Measurements from ENCODE around the gene HOXD3.

Gene HOXD3

DNA sequence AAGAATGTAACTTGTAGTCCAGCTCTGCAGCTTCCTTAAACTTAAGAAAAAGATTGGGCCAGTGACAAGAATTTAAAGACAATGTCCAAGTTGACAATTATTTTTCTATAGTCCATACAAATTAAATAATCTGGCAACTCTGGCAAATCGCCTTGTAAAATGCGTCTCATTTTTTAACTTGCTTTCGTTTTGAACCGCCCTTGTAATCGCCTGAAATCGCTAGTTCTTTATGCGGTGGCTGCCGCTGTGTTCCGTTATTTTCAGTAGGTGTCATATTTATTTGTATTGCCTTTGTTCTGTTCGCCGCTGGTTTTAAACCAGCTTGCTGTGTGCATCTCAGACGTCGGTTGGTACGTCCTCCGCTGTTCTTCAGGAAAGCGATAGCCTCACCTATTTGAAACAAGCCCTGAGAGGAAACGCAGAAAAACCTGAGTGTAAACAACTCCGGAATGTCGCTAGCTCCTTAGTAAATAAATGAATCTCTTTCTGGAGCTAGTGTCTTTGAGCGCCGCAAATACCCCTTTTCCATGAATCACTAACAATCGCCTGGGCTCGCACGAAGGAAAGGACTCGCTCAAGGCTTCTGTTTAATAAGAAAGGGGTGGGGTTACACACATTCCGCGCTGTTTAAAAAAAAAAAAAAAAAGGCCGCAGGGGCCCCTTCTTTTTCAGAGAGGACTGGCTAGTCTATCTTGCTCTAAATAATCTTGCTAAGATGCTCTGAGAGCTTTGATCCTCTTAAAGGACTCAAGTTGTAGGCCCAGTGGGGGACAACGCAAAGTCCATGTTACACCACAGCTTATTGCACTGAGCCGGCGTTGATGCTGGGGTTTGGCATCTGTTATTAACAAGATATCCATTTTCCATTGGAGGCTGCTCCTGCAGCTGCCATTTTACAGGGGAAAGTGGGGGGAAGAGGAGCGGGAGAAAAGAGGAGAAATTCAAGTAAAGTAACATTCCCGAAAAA lies 24.6 kb upstream of the HOXD3 start:
- no peak for DNase-seq (ENCODE audit: low read depth)

DNA sequence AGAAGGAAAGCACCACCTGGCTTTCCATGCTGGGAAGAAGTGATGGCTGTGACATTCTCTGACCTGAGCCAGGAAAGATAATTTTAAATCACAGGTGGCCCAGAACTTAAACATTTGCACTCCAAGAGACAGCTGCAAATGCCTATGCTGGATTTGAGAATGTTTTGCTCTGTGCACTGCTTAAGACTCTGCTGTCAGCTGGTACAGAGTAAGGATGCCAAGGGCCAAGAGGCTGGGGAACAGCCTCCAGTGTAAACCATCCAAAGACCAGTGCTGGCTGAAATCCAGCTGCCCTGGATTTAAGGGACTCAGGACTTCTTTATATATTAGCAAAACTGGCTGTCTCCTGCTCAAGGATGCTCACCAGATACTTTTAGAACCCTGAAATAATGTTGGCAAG lies 23.7 kb upstream of the HOXD3 start:
- no peak for DNase-seq (ENCODE audit: low read depth)

- no peak for DNase-seq (ENCODE audit: low read depth)
Observed at GRCh38 chr2:176134035-176134434, 23.1 kb upstream of the HOXD3 start.

GRCh38 chr2:176135035-176135440 lies 22.1 kb upstream of the HOXD3 start:
- DNase-seq (ENCODE audit: low read depth): no peak

DNA sequence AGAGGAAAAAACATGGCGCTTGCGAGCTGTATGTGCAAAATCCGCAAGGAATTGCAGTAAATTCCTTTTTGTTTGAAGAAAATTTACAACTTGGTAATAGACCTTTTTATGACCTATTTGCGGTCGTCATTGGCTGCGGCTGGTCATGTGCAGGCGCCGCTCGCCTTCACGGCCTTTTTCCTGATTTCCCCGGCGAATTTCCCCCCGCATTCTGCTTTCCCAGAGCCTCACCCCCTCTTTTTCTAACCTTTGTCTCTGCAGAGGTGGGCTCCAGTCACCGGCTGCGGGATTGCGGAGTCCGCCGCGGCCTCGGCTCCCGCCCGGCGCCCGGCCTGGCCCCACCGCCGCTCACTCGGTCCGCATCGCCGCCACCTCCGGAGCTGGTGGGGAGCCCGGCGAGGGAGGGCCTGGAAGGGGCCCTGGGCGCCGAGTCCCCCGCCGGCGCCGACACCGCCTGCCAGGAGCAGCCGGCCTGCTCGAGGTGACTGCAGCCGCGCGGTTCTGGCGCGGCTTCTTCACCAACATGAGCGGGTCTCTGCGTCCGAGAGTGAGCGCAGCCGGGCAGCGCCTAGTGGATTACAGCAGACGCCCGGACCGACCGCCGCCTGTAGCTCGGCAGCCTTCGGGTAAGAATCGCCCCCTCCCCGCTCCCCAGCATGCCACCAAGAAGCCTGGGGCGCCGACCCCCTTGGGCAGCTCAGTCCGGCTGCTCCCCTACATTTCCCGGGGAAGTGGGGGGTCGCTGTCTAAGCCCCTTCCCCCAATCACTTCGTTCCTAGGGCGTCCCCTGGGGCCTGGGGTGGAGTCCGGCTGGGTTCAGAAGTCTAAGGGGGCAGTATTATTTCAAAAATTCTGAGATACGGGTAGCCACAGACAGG lies 20.5 kb upstream of the HOXD3 start:
- DNase-seq (ENCODE audit: low read depth): no peak

DNA sequence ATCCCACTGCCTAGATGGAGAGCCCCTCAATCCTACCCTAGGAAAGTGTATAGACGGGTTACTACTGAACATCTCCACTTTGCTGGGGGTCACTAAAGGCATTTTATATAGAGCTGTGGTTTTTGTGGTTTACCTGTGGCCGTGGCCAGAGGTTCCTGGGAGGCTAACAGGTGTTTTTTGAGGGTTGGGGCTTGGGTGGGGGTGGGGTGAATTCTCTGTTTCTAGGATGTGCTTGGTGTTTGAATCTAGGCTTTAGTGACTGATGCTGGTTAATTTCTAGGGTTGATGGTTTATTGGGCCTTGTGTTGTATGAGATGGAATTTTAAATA lies 19.9 kb upstream of the HOXD3 start:
- DNase-seq (ENCODE audit: low read depth): no peak

DNA sequence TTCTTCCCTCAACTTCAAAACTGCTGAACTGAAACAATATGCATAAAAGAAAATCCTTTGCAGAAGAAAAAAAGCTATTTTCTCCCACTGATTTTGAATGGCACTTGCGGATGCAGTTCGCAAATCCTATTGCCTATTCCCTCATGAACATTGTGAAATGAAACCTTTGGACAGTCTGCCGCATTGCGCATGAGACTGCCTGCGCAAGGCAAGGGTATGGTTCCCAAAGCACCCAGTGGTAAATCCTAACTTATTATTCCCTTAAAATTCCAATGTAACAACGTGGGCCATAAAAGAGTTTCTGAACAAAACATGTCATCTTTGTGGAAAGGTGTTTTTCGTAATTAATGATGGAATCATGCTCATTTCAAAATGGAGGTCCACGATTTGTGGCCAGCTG lies 19.2 kb upstream of the HOXD3 start:
- no peak for DNase-seq (ENCODE audit: low read depth)

DNA sequence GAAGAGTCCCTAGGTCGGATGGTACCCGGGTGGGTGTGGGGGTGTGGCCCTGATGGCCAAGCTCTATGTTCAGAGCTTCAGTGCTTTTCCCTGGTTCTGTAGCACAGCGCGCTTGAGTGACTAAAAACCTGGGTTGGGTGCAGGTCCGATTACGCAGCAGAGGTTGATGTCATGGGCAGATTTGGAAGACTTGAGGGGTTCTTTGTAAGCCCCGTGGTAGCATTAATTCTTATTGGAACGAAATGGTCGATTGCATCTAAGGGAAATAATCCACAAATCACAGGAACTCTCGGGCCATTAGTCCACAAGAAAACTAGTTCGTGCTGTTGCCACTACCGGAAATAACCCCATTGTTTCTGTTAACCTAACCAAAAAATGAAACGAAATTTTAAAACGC lies 18.6 kb upstream of the HOXD3 start:
- DNase-seq (ENCODE audit: low read depth): no peak

- DNase-seq (ENCODE audit: low read depth): no peak
Observed at GRCh38 chr2:176138923-176139660, 18.0 kb upstream of the HOXD3 start.

DNA sequence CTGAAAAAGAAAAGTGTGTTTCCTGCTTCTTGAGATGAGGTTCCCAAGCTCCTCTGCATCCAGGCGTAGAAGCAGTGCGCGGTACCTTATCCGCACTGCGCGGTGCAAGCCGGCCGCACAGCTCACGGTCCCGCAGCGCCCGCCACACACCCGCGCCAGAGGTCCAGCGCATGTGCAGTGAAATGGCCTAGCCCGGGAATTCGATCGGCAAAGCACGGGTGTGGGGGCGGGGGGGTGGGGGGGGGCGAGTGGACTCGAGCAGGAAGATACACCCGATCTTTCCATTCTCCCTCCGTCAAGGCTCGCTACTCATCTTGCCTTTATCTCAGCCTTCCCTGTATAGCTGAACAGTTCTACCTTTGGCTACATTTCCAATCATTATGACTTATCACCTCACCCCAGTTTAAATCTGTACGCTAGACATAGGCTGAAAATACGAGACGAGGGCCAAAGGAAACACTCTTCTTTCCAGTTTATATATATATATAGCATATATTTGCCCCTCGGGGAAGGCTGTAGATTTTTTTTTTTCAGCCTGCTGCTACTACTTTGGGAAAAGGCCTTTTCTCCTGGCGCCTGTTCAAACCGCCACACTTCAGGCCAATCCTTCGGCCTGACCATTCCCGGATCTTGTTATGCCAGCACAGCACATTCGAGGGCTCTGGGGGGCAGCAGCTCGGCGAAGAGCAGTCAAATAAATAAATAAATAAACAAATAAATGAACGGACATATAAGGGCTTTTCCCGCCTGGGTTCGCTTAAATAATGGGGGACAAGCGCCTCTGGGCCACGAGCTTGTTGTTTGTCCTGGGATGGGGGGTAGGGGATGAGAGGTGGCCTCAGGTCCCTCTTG lies 17.2 kb upstream of the HOXD3 start:
- DNase-seq (ENCODE audit: low read depth): no peak

DNA sequence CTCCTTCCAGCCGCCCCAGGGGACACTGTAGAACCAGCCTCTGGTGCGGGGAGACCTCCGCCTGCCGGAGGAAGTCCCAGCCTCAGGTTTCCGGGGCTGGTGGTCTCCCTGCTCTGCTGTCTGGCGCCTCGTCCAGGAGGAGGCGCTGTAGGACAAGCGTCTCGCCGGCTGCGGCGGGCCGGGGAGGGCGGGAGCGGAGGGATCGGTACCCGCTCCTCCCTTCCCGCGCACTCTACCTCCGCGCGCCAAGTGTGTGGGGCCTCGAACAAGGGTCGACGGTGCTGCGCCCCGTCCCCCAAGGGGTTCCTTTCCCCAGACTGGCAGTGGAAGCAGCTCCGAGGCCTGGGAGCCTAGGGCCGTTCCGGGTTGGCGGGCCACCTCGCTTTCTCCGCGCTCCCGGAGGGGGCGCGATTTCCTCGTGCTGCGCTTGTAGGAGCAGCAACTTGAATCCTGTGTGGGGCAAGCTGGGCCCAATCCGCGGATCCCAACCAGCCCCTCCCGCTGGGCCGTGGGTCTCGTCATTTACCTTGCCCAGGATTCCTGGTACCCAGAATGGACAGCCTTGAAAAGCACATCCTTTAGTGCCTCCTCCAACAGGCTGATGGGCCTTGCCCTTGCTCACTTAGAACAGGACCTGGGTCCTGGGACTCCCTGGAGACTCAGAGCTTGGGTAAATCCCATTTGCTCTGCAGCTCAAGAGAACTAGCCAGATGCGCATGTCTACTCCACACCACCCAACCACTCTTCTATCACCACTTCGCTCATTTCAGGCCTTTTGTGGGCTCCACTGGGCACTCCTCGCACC lies 16.4 kb upstream of the HOXD3 start:
- peak; percentile 25 for DNase-seq (ENCODE audit: low read depth)

DNA sequence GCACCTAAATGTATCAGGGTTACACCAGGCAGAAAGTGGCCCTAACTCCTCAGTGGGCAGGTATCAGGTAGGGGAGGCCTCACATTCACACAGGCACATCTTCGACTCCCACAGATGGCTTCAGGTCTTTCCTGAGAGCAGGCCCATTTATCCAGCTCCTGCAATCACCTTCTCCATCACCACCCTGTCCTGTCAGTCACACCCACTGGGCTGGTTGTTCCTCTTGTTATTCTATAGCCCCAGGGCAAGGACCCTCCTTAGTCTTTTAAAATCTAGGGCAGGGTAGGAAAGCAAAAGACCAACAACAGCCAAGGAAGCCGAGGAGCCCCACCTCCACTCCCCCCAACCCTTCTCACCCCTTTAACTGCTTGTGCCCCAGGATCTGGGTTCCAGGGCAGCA lies 14.8 kb upstream of the HOXD3 start:
- no peak for DNase-seq (ENCODE audit: low read depth)

DNA sequence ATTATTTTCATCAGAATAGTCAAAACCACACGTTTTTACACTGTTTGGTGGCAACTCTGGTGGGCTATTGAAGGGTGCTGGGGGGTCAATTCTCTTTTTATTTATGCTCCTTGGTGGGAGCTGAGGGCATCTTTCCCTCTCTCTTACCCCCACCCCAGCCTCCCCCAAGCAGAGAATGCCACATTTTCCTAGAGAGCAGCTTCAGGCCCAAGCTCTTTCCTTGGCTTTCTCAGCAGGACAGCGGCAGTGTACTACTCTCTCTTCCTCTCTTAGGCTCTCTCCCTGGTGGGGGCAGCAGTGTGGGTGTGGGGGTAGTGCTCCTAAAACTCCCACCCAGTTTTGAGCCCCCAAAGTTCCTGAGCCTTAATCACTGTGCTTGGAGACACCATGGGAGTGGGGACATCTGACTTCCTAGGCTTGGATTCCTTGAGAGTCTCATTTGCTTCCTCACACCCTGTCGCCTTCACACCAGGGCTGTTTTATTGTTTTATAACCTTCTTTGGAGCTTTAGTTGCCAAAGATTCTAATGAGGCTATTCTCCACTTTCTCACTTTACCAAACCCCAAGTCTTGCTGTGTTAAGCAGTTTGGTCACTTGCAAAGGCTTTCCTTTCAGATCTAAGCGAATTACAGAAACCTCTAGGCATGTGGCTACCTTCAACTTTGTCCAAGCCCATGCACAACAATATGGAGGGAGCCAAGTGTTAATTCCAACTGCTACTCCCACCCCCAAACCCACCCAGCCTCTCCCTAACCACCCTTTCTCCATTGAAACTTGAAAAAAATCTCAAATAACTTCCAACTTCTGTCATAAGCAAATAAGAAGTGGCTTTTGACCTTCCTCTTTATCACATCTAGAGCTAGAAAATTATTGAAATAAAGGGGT lies 11.8 kb upstream of the HOXD3 start:
- DNase-seq (ENCODE audit: low read depth): no peak

- DNase-seq (ENCODE audit: low read depth): no peak
Observed at GRCh38 chr2:176146101-176146500, 11.0 kb upstream of the HOXD3 start.

DNA sequence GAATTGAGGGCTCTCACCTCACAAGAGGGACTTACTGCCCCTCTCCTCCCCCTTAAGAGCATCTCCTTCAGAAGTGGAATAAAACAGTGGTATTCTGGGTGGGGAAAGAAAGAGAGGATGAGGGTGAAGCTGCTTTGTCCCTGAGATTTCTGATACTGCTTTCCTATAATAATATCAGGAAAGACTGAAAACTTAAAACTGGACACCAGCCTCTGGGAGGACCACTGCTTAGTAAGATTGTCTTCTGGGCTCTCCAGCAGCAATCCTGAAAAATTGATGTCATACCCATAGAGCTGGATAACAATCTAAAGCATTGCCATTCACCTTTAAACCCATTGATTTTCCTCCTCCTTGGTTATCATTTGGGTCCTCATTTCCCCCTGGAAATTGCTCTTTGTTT lies 10.5 kb upstream of the HOXD3 start:
- no peak for DNase-seq (ENCODE audit: low read depth)

DNA sequence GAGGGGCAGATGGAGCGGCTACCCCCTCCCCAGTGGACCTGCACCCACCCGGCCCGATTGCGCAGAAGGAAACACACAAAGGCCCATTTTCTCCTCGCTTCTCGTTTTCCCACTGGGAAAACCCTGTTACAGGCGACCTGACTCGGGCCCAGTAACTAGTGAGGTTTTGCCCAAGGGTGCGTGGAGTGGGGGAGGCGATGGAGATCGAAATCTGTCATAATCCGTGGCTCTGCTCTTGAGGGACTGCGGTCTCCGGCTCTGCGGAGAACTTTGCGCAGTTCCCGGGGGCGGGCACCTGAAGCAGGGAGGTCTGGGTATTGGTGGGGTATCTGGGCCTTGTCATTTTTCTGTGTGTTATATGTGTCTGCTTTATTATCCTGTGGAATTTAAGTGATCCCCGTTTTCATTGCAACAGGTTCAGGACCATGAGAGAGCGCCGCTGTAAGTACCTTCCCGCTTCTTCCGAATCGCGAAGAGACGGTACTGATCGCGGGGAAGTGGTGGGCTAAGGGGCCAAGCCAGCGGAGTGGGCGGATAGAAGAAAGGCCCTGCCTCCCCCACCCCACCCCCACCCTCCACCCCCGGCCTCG lies 9.8 kb upstream of the HOXD3 start:
- no peak for DNase-seq (ENCODE audit: low read depth)

DNA sequence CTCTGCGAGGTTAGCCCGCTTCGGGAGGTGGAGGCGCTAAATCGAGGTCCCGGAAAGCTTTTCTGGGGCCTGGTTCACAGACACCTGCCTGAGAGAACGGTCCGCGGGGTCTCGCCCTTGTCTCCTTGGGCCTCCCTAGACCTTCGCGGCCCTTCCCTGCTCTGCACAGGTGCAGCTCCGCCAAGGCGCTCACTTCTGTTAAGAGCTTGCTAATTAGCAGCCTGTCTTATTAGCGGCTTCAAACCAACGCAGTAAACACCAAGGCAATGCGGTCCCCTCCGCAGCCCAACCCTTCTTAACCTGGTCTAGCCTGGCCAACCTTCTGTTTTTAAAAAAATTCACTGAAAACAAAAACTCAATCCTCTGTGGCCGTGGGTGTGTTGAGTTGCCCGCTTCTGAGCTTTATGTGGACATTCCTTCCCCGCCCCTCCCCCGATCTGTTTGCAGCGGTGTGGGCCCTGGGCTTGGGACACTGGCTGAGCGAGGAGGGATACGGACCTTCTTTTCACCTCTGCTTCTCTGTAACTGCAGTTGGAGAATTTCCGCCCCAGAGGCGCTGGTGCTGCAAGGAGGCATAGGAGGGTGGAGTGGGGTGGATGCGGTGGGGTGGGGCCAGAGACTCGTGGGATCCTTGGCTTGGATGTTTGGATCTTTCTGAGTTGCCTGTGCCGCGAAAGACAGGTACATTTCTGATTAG lies 9.2 kb upstream of the HOXD3 start:
- no peak for DNase-seq (ENCODE audit: low read depth)

- DNase-seq (ENCODE audit: low read depth): no peak
Observed at GRCh38 chr2:176148751-176149421, 8.2 kb upstream of the HOXD3 start.
